OCI-LY3 (cell line): ENCODE results near the gene BCAT1.

Experiments used
- EZH2phosphoT487 ChIP-seq: fragments of 200-600 bp; shearing (Covaris generic); IDR thresholded peaks from 2 replicates; pipeline ENCODE4 v1.6.1; 2018; ENCODE audit warnings: antibody characterized with exemption, mixed run types, low read depth
- TF ChIP-seq, protein P1 (sequence below): fragments of 200-600, 300-600 bp; sonication (generic); IDR thresholded peaks from 2 replicates; pipeline ENCODE4 v1.5.1; 2014; ENCODE audit warnings: antibody characterized with exemption, low read length, low read depth

DNA sequence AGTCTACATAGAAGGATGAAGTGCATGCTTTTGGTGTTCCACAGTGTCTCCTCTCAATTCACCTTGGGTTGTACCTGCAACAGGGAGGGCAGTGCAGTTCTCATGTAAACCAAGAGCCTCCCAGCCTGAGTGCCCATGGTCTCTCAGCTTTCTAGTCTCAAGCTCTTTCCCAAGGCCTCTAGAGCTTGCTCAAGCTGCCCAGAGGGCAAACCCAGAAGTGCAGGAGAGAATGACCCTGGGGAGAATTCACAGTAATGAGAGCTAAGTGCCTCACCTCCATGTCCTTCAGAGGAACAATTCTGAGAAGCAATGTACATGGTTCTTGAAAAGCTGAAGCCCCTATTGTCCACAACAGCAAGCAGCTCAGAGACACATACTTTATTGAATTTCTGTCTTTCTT lies 180.5 kb downstream of the BCAT1 start:
- TF ChIP-seq, protein P1, sequence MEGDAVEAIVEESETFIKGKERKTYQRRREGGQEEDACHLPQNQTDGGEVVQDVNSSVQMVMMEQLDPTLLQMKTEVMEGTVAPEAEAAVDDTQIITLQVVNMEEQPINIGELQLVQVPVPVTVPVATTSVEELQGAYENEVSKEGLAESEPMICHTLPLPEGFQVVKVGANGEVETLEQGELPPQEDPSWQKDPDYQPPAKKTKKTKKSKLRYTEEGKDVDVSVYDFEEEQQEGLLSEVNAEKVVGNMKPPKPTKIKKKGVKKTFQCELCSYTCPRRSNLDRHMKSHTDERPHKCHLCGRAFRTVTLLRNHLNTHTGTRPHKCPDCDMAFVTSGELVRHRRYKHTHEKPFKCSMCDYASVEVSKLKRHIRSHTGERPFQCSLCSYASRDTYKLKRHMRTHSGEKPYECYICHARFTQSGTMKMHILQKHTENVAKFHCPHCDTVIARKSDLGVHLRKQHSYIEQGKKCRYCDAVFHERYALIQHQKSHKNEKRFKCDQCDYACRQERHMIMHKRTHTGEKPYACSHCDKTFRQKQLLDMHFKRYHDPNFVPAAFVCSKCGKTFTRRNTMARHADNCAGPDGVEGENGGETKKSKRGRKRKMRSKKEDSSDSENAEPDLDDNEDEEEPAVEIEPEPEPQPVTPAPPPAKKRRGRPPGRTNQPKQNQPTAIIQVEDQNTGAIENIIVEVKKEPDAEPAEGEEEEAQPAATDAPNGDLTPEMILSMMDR: no peak
- TF ChIP-seq EZH2phosphoT487: no peak
